ENCODE data around the gene UCHL1.

The UCHL1 gene

GRCh38 chr4:41256740-41257256, at the start of gene UCHL1:
TSS of gene UCHL1 (plus strand) at chr4:41256928. CDS start at chr4:41256977, 49 bp downstream.
- peak; percentile 82 for DNase-seq (ENCODE audit: low spot score)

GRCh38 chr4:41207291-41207831, 49.4 kb upstream of the UCHL1 start:
- no peak for DNase-seq (ENCODE audit: low spot score)

- DNase-seq (ENCODE audit: low spot score) = no peak
Measured at GRCh38 chr4:41209187-41209586, 47.5 kb upstream of the UCHL1 start.

GRCh38 chr4:41209901-41210300, 46.8 kb upstream of the UCHL1 start:
- DNase-seq (ENCODE audit: low spot score) = no peak

GRCh38 chr4:41211951-41212615, 44.6 kb upstream of the UCHL1 start:
- DNase-seq (ENCODE audit: low spot score) = no peak

GRCh38 chr4:41212616-41213203, 44.0 kb upstream of the UCHL1 start:
- DNase-seq (ENCODE audit: low spot score) = no peak

GRCh38 chr4:41213625-41214135, 43.0 kb upstream of the UCHL1 start:
- no peak for DNase-seq (ENCODE audit: low spot score)

- DNase-seq (ENCODE audit: low spot score) = peak; percentile 97
Measured at GRCh38 chr4:41214136-41214824, 42.4 kb upstream of the UCHL1 start, which contains the start of gene APBB2. TSS of gene APBB2 (minus strand) at chr4:41214542. CDS start at chr4:41033254, 181,288 bp downstream.

GRCh38 chr4:41214825-41215146, 41.9 kb upstream of the UCHL1 start:
- DNase-seq (ENCODE audit: low spot score) = no peak

- no peak for DNase-seq (ENCODE audit: low spot score)
Measured at GRCh38 chr4:41215155-41215554, 41.6 kb upstream of the UCHL1 start.

GRCh38 chr4:41215969-41216293, 40.8 kb upstream of the UCHL1 start:
- no peak for DNase-seq (ENCODE audit: low spot score)

- peak; percentile 87 for DNase-seq (ENCODE audit: low spot score)
Measured at GRCh38 chr4:41216294-41217019, 40.3 kb upstream of the UCHL1 start.

- DNase-seq (ENCODE audit: low spot score) = no peak
Measured at GRCh38 chr4:41217020-41217333, 39.8 kb upstream of the UCHL1 start.

- no peak for DNase-seq (ENCODE audit: low spot score)
Measured at GRCh38 chr4:41217374-41217773, 39.4 kb upstream of the UCHL1 start.

- DNase-seq (ENCODE audit: low spot score) = no peak
Measured at GRCh38 chr4:41218703-41219102, 38.0 kb upstream of the UCHL1 start.

GRCh38 chr4:41219421-41219950, 37.2 kb upstream of the UCHL1 start:
- no peak for DNase-seq (ENCODE audit: low spot score)

- no peak for DNase-seq (ENCODE audit: low spot score)
Measured at GRCh38 chr4:41221850-41222645, 34.7 kb upstream of the UCHL1 start.

GRCh38 chr4:41227902-41228301, 28.8 kb upstream of the UCHL1 start:
- DNase-seq (ENCODE audit: low spot score) = no peak

GRCh38 chr4:41232406-41232805, 24.3 kb upstream of the UCHL1 start:
- DNase-seq (ENCODE audit: low spot score) = no peak

- DNase-seq (ENCODE audit: low spot score) = no peak
Measured at GRCh38 chr4:41232856-41233255, 23.9 kb upstream of the UCHL1 start.

- DNase-seq (ENCODE audit: low spot score) = no peak
Measured at GRCh38 chr4:41236032-41236431, 20.7 kb upstream of the UCHL1 start.

All from left forelimb (tissue), 1 donor.